Erythroblast (primary cell): ENCODE measurements around the gene ZNF735.

Experiments
- GATA1 ChIP-seq: IDR thresholded peaks from 2 replicates; pipeline ENCODE4 v1.6.1; 2011; ENCODE audit warnings: low read depth, mild to moderate bottlenecking, control low read depth, low read length, moderate library complexity
- POLR2A ChIP-seq: IDR thresholded peaks from 2 replicates; pipeline ENCODE4 v1.6.1; 2011; ENCODE audit warnings: mild to moderate bottlenecking, low read length

- TF ChIP-seq POLR2A (no peak), GATA1 (no peak)
Observed at GRCh38 chr7:64174328-64174727, 32.7 kb upstream of the ZNF735 start.
